Body of pancreas (tissue), 4 donors: ENCODE results near the gene CCDC175. TPM values are rescaled to one million over a fixed set of nuclear protein-coding genes. Genes with fewer than 3 reads are reported as not detected.

ENCODE experiments used
- ATAC-seq: fragments of 150-250 bp; one replicate; pipeline ENCODE4 v1.9.1; 2016
- DNase-seq, 4 donors: peaks; one replicate each; pipeline ENCODE4 v3.0.0-alpha.2; 2019
- H3K27ac ChIP-seq, 4 donors: fragments of 200-600 bp; sonication (generic); 1 replicate in 3 of 4; 2 replicates in 1 of 4; pipeline versions ENCODE4 v1.5.1 to v1.6.1; 2016 to 2019; ENCODE audit warnings: mild to moderate bottlenecking in 1 of 4, mixed read lengths in 1 of 4, moderate library complexity in 1 of 4
- H3K27me3 ChIP-seq, 2 donors: fragments of 200-600 bp; sonication (generic); one replicate each; pipeline ENCODE4 v1.6.0; 2016; ENCODE audit warnings: mild to moderate bottlenecking in 1 of 2
- H3K36me3 ChIP-seq, 2 donors: fragments of 200-600 bp; sonication (generic); replicated peaks in 1 of 2; 2 replicates each; pipeline ENCODE4 v1.5.1; 2016; ENCODE audit warnings: low read depth in 2 of 2; ENCODE audit not compliant: insufficient read depth in 1 of 2
- H3K4me1 ChIP-seq: fragments of 200-600 bp; sonication (generic); one replicate; pipeline ENCODE4 v1.6.0; 2016
- H3K4me3 ChIP-seq, 2 donors: fragments of 200-600 bp; sonication (generic); 1 replicate in 1 of 2; 2 replicates in 1 of 2; pipeline ENCODE4 v1.5.1; 2016 to 2019
- H3K9me3 ChIP-seq, 3 donors: fragments of 200-600 bp; sonication (generic); 1 replicate in 2 of 3; 2 replicates in 1 of 3; pipeline ENCODE4 v1.5.1; 2016
- CTCF ChIP-seq, 7 experiments: fragments of 450-650 bp in 4 of 7; fragments of 200-600 bp in 3 of 7; sonication (generic) in 3 of 7; IDR thresholded peaks; one replicate each; pipeline ENCODE4 v1.5.1; 2016 to 2019; ENCODE audit warnings: antibody characterized with exemption in 7 of 7
- POLR2A ChIP-seq, 3 donors: fragments of 450-650 bp; IDR thresholded peaks; one replicate each; pipeline ENCODE4 v1.6.1; 2016; ENCODE audit warnings: antibody characterized with exemption in 3 of 3, mild to moderate bottlenecking in 2 of 3
- WGBS, 2 donors: methylation state at CpG; one replicate each; pipeline ENCODE4 v1.1.5; 2017; 5-methylcytosine and 5-hydroxymethylcytosine counted together
- intact Hi-C: fragments of 100-400 bp; cut with DNase I; formaldehyde crosslinking; loops from one replicate; pipeline ENCODE4 v1.15.1; 2023
- total RNA-seq, 2 donors: library from RNA; depleted of rRNA; stranded (reverse); fragments of >200 nt; gene quantifications; one replicate each; pipeline ENCODE4 v1.1.0, GENCODE V29; 2016

CCDC175 gene
- total RNA-seq, 2 donors from 2014 or later = not detected

- 71 to 85% methylated on average over 10 of the region's 10 CpGs for WGBS, 2 donors
- H3K27ac ChIP-seq = no peak overlapping the region
- intact Hi-C loops = no loop called here
- H3K4me3 ChIP-seq = no peak overlapping the region
- H3K36me3 ChIP-seq = no peaks in the 10 kb centered on the region
- H3K4me1 ChIP-seq = no peaks in the 10 kb centered on the region
- ATAC-seq (no peak), DNase-seq (no peak)
- H3K27me3 ChIP-seq = no peaks in the 10 kb centered on the region
- no peak for TF ChIP-seq CTCF (IDR thresholded peaks at IDR 0.05)
- TF ChIP-seq POLR2A (IDR thresholded peaks at IDR 0.05) = no peak
- H3K9me3 ChIP-seq = no peaks in the 10 kb centered on the region
These were observed 9.4 kb upstream of the CCDC175 start for GRCh38 chr14:59585891-59586554.

- DNase-seq (no peak), ATAC-seq (no peak)
- H3K36me3 ChIP-seq = no peaks in the 10 kb centered on the region
- H3K27ac ChIP-seq = no peak overlapping the region
- no peak for TF ChIP-seq CTCF (IDR thresholded peaks at IDR 0.05)
- TF ChIP-seq POLR2A (IDR thresholded peaks at IDR 0.05) = no peak
- no peaks in the 10 kb centered on the region for H3K27me3 ChIP-seq
- no peaks in the 10 kb centered on the region for H3K9me3 ChIP-seq
- intact Hi-C loops = no loop called here
- H3K4me3 ChIP-seq = no peak overlapping the region
- 55 to 91% methylated on average over 2 of the region's 2 CpGs for WGBS, 2 donors
- H3K4me1 ChIP-seq = no peaks in the 10 kb centered on the region
These were observed 7.1 kb upstream of the CCDC175 start for GRCh38 chr14:59583755-59584154.

GRCh38 chr14:59582845-59583509 lies 6.4 kb upstream of the CCDC175 start:
- no peak overlapping the region for H3K27ac ChIP-seq
- no peaks in the 10 kb centered on the region for H3K4me1 ChIP-seq
- TF ChIP-seq POLR2A (IDR thresholded peaks at IDR 0.05) (no peak), CTCF (IDR thresholded peaks at IDR 0.05) (no peak)
- intact Hi-C loops = no loop called here
- DNase-seq (peak in 1 of 4 donors; percentile 10), ATAC-seq (no peak)
- H3K27me3 ChIP-seq = no peaks in the 10 kb centered on the region
- WGBS, 2 donors = 80 to 85% methylated on average over 23 of the region's 23 CpGs
- no peak overlapping the region for H3K4me3 ChIP-seq
- no peaks in the 10 kb centered on the region for H3K36me3 ChIP-seq
- no peaks in the 10 kb centered on the region for H3K9me3 ChIP-seq

GRCh38 chr14:59582161-59582560 lies 5.5 kb upstream of the CCDC175 start:
- TF ChIP-seq POLR2A (IDR thresholded peaks at IDR 0.05) (no peak), CTCF (IDR thresholded peaks at IDR 0.05) (no peak)
- intact Hi-C loops = no loop called here
- no peaks in the 10 kb centered on the region for H3K36me3 ChIP-seq
- H3K27ac ChIP-seq = no peak overlapping the region
- H3K4me3 ChIP-seq = no peak overlapping the region
- WGBS, 2 donors = 88 to 89% methylated on average over 3 of the region's 3 CpGs
- no peaks in the 10 kb centered on the region for H3K27me3 ChIP-seq
- no peaks in the 10 kb centered on the region for H3K9me3 ChIP-seq
- ATAC-seq = no peak
- H3K4me1 ChIP-seq = no peaks in the 10 kb centered on the region
- no peak for DNase-seq

- Histone ChIP-seq H3K4me1 (peaks cover 12% of the 10 kb centered on the region), H3K27ac (no peak overlapping the region), H3K27me3 (no peaks in the 10 kb centered on the region), H3K9me3 (no peaks in the 10 kb centered on the region), H3K36me3 (no peaks in the 10 kb centered on the region), H3K4me3 (no peak overlapping the region)
- TF ChIP-seq CTCF (IDR thresholded peaks at IDR 0.05) = no peak
- no peak for TF ChIP-seq POLR2A (IDR thresholded peaks at IDR 0.05)
- ATAC-seq = no peak
- no peak for DNase-seq
- 39 to 41% methylated on average over 2 of the region's 2 CpGs for WGBS, 2 donors
- intact Hi-C loops = no loop called here
These were observed 4.3 kb upstream of the CCDC175 start for GRCh38 chr14:59580911-59581310.
